GM19455 (cell line): ENCODE measurements around the gene OTOGL.

Experiments
- ATAC-seq: cut with Tn5 transposase; IDR thresholded peaks from one replicate; pipeline ENCODE4 v1.9.1; 2021; ENCODE audit not compliant: unreplicated experiment

The OTOGL gene, protein sequence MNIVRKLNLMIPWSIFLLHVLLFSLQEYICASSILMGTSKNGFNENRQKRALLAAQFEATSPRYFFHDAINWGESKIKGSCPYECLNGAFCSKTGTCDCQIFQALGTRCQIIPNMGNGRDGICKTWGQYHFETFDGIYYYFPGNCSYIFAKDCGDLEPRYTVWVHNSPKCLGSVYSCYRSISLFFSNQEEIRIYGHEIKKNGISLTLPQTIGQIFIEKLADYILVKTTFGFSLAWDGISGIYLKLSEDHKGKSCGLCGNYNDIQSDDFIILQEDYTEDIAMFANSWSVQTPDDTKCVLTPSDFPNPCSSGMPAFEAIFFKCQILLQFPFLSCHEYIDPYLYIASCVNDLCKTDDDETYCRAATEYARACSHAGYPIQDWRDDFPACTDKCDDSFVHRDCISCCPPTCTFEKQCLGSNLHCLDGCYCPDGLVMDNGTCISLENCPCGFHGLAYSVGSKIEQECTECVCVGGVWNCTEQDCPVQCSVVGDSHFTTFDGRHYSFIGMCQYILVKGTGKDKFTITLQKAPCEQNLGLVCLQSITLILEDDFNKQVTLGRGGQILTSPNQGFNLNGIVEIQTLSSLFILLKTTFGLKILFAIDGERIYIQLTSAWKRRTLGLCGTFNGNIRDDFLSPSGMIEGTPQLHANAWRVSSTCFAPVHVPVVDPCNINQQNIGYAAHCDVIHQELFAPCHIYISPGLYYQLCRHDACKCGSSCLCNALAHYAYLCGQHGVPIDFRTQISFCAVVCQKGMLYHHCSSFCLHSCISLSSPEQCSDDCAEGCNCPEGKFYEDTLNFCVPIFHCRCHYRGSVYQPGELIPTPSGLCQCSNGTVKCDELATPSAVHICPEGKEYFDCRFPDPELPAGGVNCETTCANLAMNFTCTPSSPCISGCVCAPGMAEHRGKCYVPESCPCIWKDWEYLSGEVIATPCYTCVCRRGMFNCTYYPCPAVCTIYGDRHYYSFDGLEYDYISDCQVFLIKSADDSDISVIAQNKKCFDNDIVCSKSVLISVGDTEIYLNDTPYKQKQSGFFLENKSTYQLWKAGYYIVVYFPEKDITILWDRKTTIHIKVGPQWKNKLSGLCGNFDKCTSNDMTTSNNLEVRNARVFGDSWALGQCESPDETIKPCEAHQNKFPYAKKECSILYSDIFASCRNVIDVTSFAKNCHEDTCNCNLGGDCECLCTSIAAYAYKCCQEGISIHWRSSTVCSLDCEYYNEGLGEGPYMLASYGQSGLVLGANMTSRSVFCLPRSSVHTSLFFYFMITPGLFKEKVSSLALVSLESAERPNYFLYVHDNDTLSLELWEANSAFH (N-terminal part only)

DNA sequence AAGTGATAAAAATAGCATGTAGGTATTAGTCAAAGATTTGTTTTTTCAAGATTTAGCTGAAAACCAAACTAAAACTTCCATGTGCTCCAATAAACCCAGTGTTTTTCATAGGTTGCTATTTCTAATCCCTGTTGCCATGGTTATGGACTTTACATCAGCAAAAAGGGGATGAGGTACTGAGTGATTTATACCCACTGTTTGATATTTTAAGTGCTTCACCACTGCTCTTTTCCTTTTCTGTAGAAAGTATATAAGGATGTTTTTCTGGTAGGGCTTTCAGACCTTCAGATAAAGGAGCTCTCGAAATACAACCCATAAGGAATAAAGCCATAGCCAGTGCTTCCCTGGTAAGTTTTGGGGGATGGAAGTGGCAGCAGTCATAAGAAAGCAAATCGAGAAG is at the start of gene OTOGL:
Gene OTOGL, plus strand, starts transcription at position 279 of the 400 bp plus-strand sequence. CDS start 109,895 bp downstream, outside the sequence.
- ATAC-seq: no peak

DNA sequence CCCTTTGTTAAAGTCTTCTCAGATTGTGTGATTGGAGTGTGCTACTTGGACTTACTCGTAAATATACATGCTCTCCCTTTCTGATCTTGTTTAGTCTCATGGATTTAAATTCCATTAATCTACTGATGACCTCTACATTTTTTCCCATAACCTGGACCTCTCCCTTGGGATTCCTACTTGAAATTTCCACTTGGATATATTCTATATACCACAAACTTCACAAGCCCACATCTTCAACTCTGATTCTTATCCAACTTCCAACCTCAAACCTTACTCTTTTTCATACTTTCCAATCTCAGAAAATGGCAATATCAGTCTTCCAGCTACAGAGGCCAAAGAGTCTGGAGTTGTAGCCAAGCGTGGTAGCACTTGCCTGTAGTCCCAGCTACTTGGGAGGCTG is 49.1 kb upstream of the OTOGL start:
- no peak for ATAC-seq

DNA sequence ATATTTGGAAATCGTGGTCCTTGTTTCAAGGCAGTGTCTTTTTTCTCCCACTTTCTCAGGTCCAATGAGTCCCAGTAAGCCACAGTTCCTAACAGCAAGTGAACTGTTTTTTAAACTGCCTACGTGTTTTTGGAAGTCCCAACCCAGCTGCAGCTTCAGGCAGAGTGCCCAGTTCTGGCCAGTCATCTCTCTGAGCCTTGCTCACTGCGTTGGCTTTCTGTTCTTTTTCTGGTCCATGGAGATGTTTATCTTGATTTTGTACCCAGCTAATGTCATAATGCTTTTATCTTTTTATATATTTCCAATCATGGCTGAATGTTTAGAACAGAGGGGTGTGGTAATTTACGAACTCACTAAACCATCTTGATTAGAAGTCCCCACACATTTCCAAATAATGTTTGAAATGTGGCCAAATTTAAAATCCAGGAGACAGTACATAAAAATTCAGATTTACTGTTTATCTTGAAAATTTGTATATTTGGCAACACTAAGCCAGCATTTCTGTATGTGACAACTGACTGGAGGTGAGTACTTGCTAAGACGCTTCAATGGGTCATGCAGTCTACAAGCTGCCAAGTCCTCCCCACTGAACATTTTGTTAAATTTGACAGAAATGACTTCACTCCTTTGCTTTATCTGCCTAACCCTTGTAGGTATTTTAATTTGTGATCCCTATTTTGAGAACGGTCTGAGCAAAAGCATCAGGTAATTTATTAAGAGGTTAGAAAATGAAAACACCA is 46.1 kb upstream of the OTOGL start:
- ATAC-seq: no peak

DNA sequence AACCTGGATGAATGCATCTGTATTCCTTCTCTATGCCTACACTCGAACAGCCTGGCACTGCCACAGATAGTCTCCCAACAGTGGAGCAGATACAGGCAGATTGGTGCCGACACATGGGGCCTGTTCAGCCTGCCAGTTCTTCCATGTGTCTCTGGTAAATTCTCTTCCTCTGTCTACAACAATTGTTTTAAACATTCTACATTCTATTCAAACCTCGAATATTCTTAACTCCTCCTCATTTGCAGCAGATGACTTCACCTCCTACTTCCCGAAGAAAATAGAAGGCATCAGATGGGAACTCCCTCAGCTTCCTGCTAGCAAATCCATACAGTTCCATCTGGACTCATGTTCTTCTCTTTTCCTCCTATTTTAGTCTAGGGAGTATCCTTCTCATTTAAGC is 43.1 kb upstream of the OTOGL start:
- ATAC-seq: no peak

DNA sequence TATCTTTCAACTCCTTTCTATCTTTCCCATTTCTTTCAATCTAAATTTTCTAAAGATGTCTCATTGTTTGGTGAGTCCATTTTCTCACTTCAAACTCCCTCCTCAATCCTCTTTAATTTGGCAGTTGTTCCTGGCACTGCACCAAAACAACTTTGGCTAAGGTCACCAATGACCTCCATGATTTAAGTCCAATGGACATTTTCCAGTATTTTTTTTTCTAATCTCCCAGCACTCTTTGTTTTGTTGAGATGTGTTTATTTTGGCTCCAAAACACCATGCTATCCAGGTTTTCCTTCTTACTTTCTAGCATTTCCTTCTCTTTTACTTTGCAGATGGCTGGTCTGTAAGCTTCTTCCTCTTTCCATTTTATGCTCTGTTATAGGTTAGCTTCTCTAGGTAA is 42.5 kb upstream of the OTOGL start:
- ATAC-seq: no peak

DNA sequence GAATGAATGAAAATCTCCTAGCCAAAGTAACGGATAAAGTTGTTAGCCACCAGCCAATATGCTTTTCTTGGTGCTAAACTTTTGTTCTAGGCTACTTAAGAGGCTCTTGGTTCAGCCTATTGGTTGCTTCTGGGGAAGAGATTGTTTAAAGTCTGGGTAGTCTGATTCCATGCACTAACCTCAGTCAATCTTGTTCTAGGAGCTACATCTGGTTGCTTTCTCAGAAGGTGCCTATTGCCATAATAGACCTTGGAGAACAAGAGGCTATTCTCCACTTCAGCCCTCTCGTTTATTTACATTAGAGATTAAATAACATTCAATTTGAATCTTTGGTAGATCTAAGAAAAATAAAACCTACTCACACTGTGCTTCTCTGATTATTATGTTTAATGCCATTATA is 40.8 kb upstream of the OTOGL start:
- no peak for ATAC-seq

DNA sequence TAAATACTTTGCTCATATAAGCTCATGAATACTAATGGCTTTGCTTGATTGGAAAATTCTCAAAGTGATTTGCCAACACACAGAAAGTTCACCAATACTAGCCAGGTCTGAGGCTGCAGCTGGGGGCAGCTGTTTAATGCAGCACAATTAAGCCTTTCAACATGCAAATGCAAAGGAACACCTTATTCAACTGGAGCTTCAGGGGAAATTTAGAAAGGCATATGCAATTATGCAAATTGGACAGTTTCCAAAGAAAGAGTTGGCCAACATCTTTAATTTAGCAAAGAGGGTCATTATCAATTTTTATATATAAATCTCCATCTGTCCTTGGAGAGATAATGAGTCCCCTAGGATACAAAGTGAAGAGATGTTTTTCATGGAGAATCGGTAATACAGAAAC is 40.2 kb upstream of the OTOGL start:
- ATAC-seq: no peak

DNA sequence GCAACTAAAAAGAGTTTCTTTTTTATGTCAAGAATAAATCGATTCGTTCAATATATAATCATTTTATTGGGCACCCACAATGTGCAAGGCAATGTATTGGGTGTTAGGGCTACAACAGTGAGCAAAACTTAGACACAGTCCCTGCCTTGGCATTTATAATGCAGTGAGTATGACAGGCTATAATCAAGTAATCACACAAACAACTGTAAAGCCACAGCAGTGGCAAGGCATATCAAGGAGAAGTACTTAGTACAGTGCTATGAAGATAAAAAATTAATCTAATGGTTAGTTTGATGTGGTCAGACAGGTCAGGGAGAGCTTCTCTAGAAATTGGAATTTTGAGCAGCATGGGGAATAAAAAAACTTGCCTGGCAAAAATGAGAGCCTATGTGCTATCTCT is 39.5 kb upstream of the OTOGL start:
- no peak for ATAC-seq

DNA sequence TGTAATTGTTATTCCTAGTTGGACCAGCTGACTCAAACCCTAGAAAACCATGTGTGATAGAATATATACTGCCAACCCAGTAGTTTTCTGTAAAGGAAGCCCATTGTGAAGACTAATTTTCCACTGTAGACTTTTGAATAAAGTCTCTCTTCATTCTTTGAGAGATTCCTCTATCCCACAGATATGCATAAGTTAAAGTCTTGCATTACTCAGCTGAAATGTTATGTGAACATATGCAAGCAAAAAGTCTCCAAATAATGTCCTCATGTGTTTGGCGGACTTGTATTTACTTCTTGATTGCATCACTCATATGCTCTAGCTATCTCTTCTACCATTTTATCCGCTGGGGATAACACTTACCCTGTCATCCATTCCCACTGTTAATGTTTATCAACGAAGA is 35.1 kb upstream of the OTOGL start:
- ATAC-seq: no peak

DNA sequence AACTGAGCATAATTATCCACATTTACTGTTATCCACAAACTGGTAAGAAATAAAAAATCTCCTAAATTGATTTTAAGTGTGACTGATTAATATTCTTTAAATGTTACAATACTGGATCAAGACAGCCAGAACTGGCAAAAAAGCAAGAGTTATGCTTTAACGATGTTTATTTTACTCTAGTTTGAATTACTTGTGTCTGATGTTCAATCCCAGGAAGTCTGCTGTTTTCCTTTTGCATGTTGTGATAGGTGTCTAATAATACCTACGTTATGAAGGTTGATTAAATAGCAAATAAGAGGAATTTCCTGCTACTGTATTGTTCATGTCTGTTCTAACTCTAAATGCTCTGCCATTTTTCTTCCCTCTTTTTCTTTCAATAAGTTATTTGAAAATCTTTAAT is 34.4 kb upstream of the OTOGL start:
- ATAC-seq: no peak

DNA sequence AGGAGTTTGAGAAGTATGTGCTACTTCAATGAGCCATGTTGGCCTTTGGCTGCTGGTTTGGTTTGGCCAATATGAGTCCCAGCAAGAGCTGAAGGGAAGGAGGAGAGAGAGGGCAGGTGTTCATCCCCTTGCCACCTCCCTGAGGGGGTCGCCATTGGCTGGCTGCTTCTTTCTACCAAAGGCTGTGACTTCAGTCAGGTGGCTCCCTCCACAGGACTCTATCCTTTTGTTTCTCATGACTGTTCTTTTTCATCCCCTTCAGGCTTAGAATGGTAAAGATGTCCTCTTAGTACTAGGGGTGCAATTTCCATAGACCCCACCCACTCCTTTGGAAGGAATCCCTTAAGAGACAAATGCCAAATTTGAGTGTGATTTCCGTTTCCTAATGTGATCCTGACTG is 31.2 kb upstream of the OTOGL start:
- ATAC-seq: no peak

DNA sequence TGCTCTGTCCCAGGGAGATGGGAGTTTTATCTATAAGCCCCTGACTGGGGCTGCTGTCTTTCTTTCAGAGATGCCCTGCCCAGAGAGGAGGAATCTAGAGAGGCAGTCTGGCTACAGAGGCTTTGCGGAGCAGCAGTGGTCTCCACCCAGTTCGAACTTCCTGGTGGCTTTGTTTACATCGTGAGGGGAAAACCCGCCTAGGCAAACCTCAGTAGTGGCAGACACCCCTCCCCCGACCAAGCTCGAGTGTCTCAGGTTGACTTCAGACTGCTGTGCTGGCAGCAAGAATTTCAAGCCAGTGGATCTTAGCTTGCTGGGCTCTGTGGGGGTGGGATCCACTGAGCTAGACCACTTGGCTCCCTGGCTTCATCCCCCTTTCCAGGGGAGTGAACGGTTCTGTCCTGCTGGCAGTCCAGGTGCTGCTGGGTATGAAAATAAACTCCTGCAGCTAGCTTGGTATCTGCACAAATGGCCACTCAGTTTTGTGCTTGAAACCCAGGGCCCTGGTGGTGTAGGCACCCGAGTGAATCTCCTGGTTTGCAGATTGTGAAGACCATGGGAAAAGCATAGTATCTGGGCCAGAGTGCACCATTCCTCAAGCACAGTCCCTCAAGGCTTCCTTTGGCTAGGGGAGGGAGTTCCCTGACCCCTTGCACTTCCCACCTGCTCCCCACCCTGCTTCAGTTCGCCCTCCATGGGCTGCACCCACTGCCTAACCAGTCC is 15.3 kb upstream of the OTOGL start:
- ATAC-seq: peak; percentile 76

DNA sequence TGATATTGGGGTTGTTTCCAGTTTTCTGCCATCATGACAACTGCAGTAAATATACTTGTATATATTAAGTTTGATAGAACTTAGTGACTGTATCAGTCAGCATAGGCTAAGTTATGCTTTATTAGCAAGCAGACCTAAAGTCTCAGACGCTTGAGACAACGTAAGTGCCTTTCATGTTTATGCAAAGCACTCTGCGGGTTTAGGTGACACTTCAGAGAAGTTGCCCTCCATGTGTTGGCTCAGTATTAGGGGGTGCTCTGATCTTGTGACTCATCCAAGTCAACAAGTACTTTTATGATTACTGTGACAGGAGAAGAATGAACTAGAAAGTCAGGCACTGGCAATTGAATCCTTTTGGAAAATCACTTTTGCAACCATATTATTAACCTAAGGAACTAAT is 13.3 kb upstream of the OTOGL start:
- ATAC-seq: no peak

DNA sequence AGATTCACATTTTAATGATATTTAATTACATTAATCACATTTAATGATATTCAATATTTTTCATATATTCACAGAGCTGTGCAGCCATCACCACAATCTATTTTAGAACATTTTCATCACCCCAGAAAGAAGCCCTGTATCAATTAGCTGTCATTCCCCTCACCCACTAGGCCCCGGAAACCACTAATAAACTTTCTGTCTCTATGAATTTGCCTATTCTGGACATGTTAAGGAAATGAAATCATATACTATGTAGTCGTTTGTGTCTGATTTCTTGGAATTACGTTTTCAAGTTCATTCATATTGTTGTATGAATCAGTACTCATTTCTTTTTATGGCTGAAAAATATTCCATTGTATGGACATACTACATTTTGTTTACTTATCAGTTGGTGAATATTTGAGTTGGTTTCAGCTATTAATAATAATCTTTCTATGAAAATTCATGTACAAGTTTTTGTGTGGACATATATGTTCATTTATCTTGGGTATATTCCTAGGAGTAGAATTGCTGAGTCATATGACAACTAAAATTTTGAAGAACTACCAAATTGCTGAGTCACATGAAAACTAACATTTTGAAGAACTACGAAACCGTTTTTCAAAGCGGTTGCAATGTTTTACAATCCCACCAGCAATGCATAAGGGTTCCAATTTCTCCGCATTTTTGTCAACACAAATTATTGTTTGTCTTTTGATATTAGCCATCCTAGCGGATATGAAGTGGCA is 11.7 kb upstream of the OTOGL start:
- ATAC-seq: no peak

DNA sequence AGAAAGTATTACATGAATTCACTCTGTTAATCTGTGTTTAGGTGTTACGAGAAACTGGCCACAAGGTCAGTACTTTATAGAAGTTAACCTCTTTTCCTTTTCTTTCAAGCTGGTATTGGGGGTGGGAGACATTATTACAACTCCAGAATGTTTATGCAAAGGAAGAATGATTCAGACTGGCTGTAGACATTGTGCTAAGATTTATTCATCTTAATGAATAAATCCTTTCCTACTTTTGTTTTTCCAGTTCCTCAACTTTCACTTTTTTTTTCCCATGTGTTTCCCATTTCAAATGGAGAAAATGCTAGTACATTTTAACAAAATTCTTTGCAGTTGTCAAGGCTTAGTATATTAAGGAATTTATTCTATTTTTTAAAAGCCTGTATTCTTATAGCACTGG is 1.3 kb downstream of the OTOGL start:
- no peak for ATAC-seq

DNA sequence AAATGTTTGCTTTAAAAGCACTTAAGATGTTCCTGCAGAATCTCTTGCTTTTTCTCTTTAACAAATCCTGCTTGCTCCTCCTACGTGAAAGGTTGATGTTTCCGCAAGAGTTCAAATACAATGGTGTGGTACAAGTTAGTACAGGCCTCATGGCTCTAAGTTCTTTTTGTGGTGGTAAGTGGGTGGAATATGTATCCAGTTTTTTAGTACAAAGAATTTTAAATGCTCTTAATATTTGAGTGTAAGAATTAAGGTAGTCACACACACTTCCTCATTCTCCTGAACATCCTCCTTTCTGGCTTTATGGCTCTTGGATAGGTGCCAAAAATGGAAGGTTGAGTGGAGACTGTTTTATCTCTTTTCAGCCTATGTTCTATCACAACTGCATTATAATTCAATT is 1.8 kb downstream of the OTOGL start:
- no peak for ATAC-seq

DNA sequence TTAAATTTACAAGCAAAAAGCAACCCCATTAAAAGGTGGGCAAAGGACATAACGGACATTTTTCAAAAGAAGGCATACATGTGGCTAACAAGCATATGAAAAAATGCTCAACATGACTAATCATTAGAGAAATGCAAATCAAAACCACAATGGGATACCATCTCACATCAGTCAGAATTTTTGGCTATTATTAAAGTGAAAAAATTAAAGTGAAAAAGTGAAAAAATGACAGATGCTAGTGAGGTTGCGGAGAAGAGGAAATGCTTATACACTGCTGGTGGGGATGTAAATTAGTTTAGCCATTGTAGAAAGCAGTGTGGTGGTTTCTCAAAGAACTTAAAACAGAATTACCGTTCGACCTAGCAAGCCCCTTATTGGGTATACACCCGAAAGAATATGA is 7.9 kb downstream of the OTOGL start:
- ATAC-seq: peak; percentile 61

DNA sequence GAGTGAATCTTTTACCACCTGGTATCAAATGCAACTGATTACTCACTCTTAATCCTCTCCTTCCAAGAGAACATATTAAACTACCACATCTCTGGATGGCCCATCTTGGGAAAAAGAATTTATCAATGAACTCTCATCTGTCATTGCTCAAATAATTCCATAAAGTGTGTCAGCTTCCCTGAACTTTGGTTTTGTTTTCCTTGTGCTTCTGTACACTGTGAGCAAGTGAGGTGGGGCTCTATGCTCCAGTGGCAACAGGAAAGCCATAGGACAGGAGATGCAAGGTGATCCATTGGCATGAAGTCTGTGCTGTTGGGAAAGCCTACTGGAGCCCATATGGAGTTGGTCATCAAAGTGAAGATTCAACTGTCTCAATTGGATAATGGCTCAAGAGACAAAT is 17.4 kb downstream of the OTOGL start:
- no peak for ATAC-seq

DNA sequence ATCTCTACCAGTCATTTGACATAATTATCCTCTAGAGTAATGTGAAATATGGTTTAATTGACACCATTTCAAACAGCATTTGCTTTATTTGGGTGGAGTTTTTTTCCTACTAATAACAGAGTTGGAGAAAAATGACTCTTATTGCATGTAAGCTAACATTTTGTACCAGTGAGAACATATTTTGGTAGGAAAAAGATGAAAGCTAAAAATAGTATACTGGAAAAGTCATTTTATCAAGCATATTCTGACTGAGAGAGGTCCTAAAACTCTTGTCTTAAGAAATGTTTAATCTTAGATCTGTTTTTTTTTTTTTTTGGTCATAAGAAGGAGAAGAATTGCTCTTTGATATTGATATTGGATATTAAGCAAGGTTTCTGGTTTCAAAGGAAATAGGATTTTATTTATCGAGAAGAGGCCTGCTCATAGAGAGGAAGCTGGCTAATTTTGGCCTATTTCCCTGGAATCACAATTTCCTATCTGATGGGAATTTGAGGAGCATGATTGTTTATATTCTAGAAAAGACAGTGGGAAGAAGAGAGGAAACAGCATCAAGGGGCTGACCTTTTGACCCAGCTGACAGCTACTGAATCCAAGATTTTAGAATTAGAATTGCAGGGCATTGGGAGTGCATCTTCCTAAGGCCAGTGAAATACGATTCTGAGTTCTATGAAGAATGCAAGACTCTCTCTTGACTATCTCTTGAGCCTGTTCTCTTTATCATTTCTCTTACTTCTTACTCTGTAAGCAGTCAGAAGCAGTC is 19.4 kb downstream of the OTOGL start:
- no peak for ATAC-seq
